ENCODE measurements around the gene COL20A1.
"Not testable (repeated sequence)": the region's sequence is repeated elsewhere in the genome, so short reads cannot be mapped to it uniquely, and the experiment has no call there.

COL20A1 gene

DNA sequence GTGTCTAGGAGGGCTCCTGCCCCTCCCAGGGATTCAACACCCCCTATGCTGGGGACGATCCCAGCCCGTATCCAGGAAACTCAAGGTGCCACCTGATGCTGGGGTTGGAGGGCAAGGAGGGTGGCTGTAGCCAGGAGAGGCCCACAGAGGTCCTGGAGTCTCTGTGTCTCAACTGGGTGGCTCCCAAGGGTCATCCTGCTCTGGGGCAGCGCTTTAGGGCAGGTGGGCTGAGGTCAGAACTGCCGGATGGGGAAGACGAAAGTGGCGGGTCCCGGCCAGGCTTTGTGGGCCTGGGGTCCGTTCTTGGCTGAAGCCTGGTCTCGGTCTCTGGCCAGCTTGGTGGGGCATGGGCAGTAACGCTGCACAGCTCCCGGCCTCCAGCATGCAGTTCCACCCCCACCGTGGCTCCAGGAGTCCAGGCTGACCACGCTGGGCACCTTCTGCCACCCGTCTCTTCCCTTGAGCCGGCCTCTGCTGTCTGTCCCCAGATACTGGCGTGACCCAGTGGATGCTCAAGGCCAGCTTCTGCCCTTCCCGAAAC, 2.8 kb upstream of the COL20A1 start:
- DNase-seq (ENCODE audit: low read depth in 3 of 3, low spot score in 1 of 3): no peak

DNA sequence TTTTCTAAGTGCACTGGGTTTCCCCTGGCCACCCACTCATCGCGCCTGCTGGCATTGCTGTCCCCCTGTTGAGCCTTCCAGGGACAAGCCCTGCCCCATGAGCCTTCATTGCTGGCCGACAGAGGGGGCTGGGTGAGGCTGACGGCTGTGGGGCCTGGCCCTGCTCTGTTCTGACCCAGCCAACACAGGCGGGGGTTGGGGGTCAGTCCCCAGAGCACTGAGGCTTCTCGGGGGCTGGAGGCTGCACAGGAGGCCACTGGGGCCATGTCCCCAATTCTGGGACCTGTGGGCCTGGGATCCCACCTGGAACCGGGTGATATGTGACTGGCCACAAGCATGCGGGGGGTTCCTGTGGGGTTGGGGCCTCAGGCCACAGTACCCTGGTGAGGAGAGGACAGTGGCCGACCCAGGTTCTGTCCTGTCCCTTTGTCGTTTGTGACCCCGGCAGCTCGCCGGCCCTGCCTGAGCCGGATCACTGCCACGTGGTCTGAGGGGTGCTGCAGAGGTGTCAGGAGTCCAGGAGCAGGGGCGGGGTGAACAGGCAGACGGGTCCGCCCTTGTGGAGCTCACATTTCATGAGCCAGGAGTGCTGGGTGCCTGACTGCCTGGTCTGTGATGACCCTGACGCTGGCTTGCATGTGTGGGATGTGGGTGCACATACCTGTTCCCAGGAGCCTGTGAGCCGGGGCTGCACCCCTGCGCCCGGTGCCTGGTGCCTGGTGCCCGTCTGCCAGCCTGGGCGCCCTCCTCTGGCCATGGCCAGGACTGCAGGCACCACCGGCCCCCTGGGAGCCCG, 2.1 kb upstream of the COL20A1 start:
- DNase-seq (ENCODE audit: low read depth in 3 of 3, low spot score in 1 of 3): peak in 2 of 3 donors; percentile 34 to 65

DNA sequence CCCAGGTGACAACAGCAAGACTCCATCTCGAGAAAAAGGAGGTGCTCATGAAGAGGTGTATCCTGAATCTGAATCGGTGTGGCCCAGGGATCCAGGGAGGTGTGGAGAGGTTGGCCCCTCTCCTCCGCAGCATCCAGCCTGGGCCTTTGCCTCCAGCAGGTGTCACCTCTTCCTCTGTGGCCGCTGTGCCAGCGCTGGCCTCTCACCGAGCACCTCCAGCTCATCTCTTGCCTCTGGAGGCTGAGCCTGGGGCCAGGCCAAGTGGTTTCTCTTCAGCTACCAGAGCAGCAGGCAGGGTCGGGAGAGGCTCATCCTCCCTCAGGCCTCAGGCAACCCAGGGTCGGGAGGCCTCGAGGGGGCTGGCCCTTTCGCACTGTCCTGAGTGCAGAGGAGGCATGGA, 1.2 kb upstream of the COL20A1 start:
- DNase-seq (ENCODE audit: low read depth in 3 of 3, low spot score in 1 of 3): no peak

DNA sequence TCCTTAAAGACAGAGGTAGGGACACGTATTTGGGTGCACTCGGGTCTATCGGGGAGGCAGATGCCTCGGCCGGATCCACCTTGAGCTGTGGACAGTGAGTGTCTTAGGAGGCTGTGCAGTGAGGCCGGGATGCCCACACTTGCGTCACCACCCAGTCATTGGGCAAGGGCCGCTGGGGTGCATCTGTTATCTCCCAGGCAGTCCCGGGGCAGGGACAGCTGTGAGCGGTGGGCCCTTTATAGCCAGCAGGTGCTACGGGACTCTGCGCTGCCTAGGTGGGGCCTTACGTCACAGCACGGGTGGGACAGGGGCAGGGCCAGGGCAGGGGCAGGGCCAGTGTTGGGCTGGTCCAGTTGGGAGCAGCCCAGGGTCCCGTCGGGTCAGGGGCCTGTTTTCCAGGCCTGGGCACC, 689 bp upstream of the COL20A1 start:
- DNase-seq (ENCODE audit: low read depth in 3 of 3, low spot score in 1 of 3): no peak

DNA sequence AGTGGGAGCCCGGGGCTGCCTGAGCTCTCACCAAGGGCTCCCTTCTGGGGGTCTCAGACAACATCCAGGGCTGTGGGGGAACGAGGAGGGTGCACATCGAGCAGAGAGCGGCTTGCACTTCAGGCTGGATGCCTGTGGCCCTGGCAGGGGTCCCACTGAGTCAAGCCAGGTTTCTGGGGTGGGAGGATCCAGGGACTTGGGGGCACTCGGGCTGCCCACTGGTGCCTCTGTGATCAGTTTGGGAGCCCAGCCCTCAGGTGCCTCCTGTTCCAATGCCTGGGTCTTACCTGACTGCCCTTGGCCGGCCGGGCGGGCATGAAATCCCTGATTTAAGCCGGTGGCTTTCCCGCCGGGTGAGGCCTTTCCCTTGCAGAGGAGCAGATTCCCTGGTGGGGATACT, 470 bp downstream of the COL20A1 start:
- DNase-seq (ENCODE audit: low read depth in 3 of 3, low spot score in 1 of 3): no peak

DNA sequence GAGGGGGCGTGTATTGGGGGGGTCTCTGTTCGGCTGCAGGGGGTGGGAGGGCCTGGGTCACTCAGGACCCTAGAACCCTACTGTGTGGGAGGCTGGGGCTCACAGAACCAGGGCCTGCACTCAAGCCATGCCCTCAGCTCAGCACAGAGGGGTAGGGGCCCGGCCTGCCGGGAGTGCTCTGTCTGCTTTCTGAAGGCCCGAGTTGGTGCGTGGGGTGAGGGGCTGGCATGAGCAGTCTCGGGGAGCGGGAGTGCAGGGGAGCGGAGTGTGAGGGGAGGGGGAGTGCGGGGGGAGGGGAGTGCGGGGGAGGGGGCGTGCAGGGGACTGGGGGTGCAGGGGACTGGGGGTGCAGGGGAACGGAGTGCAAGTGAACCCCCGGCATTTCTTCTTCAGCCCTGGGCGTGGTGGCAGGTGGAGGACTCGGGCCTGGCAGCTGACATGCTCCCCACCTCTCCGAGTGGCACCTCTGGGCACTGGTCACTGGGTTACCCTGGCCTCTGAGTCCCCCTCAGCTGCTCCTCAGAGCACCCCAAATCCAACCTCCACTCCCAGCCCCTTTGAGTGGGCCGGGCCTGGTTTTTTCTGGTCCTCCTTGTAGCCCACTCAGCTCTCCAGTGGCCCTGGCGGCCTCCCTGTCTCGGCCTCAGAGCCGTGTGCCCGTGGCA, 1.0 kb downstream of the COL20A1 start:
- DNase-seq (ENCODE audit: low read depth in 3 of 3, low spot score in 1 of 3): no peak

DNA sequence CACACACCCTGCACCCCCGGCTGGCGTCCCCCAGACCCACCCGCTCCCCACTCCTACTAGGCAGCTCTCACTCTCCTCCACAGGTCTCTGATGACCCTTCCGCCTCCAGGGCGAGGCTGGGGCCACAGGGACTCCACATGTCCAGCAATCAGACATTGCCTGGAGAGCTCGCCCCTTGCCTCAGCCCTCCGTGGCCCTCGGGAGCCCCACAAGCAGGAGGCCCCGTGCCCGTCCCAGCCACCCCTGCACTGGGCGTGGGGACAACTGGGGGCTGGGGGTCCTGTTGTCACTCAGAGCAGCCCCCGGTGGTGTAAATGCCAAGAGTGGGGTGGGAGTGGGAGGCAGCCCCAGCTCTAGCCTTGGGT, 1.5 kb downstream of the COL20A1 start:
- no peak for DNase-seq (ENCODE audit: low read depth in 3 of 3, low spot score in 1 of 3)

DNA sequence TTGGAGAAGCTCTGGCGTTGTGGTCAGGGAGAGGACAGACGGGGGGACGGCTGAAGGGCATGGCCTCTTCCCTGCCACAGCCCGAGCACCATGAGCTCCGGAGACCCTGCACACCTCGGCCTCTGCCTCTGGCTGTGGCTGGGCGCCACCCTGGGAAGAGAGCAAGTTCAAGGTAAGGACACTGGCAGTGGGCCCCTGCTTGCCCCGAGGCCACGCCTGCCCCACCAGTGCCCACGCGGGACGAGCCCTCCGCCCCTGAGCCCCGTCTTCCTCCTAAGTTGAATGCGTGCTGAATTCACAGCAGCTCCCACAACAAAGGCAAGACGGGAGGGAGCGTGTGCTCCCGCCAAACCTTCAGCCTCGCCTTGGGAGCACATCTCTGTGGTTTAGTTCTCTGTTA, 2.0 kb downstream of the COL20A1 start:
- no peak for DNase-seq (ENCODE audit: low read depth in 3 of 3, low spot score in 1 of 3)

DNA sequence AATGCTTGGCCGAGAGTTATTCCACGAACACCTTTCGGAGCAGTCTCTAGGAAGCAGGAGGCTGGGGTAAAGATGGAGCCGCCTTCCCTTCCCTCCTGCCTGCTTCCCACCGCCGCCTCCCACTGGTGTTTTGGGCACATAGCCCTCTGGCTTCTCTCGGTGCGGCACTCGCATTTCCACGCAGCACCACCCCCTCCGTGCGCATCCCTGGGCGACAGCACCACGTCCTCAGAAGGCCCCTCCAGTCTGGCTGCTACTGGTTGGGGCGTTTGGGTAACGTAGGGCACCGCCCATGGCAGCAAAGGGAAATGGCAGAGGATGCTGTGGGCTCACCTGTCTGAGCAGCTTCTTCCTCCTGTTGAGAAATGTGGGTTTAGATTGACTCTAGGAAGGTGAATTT, 2.4 kb downstream of the COL20A1 start:
- no peak for DNase-seq (ENCODE audit: low read depth in 3 of 3, low spot score in 1 of 3)

DNA sequence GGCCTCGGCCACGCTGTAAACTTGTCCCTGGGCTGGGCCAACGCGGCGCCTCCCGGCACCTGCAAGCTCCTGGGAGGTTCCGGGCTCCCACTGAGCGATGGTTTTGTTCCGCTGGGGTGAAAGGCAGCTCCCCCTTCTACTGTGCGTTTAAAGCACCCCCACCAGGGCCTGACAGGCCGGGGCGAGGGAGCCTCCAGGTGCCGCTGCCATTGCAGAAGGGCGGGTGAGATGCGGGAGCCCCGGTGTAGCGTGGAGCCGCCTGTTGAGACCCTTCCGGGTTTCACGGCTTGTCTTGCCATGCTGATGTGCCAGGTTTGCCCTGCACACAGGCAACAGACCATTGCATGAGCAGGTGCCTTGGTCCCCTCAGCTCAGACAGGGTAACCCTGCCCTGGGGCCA, 2.9 kb downstream of the COL20A1 start:
- DNase-seq (ENCODE audit: low read depth in 3 of 3, low spot score in 1 of 3): no peak

DNA sequence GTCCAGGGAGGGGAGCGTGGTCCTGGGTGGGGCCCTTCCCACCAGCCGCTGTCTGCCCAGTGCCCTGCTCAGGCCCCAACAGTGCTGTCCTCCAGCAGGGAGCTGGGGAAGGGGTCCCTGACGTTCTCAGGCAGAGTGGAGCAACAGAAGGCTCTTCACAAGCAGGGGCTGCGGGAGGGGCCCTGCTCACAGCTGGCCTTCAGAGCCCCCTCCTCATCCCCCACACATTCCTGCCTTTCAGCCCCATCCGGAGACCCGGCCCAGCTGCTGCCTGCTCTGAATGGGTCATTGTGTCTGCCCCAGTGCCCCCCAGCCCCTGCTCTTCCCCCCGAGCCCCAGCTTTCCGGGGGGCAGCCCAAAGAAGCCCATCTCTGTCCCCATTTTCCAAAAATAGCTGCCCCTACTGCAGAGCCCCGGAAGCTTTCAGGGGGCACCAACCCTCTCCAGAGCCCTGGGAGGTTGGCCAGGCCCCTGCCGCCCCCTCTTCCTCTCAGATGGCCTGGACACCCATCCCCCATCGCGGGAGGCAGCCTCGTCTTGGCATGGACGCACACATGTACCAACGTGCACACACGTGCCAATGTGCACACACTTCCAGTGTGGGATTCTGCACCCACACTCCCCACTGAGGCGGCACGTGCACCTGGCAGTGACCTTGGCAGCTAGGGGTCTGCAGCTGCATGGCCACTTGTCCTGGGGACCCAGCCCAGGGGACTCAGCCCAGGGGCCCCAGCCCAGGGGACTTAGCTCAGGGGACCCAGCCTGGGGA, 3.7 kb downstream of the COL20A1 start:
- no peak for DNase-seq (ENCODE audit: low read depth in 3 of 3, low spot score in 1 of 3)

DNA sequence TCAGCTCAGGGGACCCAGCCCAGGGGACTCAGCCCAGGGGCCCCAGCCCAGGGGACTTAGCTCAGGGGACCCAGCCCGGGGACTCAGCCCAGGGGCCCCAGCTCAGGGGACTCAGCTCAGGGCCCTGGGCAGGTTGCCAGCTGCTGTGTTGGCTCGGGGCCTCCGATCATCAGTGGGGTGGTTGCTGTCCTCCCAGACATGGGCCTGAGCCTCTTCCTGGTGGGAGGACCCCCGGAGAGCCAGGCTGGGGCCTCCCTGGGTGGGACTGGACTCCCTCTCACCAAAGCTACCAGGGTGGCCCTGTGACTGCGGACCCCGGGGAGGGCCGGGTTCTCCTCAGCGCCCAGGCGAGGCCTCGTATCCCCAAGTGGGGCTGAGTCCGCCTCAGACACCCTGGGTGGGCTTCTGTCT, 4.4 kb downstream of the COL20A1 start:
- DNase-seq (ENCODE audit: low read depth in 3 of 3, low spot score in 1 of 3): no peak

DNA sequence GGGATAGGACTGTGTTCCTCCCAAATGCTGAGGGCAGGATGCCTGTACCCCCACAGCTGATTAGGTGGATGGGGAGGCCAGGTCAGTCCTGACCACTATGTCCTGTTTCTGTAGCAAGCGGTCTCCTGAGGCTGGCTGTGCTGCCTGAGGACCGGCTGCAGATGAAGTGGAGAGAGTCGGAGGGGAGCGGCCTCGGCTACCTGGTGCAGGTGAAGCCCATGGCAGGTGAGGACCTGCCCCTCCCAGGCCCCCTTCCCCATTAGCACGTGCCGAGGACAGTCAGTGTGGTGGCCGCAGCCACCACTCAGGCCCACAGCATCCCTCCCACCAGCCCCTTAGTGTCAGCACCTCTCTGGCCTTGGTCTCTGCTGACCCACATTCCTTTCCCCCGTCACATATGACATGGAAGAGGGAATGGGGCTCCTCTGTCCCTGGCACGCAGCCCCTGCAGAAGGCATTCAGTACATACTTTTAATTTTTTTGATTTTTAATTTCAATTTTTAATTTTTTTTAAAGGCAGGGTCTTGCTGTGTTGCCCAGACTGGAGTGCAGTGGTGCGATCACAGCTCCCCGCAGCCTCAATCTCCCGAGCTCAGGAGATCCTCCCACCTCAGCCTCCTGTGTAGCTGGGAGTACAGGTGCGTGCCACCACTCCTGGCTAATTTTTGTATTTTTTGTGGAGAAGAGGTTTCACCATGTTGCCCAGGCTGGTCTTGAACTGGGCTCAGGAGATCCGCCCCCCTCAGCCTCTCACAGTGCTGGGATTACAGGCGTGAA, 5.0 kb downstream of the COL20A1 start:
- DNase-seq (ENCODE audit: low read depth in 3 of 3, low spot score in 1 of 3): no peak

DNA sequence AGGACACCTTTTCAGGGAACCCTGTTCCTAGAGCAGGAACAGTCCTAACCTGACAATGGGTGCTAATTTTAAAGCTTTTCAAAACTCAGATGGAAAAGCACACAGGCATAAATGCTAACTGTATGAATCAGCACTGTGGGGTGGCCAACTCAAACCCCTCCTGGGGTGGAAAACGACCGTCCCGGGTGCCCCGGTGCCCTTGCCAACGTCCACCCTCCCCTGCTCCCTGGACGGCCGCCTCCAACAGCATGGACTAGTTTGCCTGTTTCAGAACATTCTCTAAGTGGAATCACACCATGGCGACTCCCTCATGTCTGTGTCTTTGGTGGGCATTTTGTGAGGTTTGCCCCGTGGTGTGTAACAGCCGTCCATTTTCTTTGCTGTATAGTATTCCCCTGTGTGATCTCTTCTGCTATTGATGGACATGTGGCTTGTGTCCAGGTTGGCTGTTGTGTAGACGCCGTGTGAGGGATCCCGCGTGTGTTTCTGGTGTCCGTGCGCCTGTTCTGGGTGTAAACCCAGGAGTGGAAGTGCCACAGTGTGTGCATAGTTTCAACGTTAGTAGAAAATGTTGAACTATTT, 5.8 kb downstream of the COL20A1 start:
- no peak for DNase-seq (ENCODE audit: low read depth in 3 of 3, low spot score in 1 of 3)

DNA sequence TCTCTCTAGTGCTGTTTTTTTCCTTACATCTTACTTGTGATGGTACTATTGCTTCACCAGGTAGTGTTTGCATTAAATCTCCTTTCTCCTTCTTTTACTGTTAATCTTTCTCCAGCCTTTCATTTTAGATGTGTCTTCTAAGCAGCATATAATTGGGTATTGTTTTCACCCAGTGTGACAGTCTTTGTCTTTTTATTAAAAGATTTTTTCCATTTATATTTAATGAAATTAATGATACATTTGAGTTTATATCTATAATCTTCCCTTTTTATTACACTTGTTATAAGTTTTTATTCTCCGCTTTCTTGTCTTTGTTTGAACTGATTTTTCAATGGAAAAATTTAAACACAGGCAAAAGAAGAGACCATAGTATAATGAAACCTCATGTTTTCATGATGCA, 8.7 kb downstream of the COL20A1 start:
- no peak for DNase-seq (ENCODE audit: low read depth in 3 of 3, low spot score in 1 of 3)

DNA sequence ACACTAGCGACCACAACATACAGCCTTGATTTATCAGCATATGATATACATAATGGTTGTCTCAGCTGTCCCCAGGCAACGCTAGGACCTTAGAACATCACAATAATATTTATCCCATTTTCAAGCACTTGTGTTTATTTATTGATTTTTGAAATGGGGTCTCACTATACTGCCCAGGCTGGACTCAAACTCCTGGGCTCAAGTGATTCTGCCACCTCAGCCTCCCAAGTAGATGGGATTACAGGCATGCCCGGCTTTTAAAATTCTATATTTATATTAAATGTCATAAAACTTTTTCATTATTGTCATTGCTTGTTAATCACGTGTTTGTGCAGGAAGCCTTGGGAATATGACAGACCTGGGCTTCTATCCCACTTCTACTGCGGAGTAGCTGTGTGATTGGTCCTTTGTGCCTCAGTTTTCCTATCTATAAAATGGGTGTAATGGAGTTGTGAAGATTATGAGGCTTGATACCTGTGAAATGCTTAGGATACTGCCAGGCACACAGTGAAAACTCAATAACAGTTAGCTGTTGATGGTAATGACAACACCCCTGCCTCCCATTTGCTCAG, 10.2 kb downstream of the COL20A1 start:
- no peak for DNase-seq (ENCODE audit: low read depth in 3 of 3, low spot score in 1 of 3)

DNA sequence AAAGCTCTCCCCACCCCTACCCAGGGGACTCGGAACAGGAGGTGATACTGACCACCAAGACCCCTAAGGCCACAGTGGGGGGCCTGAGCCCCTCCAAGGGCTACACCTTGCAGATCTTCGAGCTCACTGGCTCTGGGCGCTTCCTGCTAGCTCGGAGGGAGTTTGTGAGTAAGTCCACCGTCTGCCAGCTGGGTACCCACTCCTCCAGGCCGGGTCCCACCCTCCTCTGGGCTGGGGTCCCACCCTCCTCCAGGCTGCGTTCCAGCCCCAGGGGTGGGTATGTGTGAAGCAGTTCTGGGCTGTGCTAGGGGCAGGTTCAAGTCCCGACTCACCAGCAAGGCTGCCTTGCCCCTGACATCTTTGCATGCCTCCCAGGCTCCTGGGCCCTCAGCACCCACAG, 12.4 kb downstream of the COL20A1 start:
- DNase-seq (ENCODE audit: low read depth in 3 of 3, low spot score in 1 of 3): no peak

DNA sequence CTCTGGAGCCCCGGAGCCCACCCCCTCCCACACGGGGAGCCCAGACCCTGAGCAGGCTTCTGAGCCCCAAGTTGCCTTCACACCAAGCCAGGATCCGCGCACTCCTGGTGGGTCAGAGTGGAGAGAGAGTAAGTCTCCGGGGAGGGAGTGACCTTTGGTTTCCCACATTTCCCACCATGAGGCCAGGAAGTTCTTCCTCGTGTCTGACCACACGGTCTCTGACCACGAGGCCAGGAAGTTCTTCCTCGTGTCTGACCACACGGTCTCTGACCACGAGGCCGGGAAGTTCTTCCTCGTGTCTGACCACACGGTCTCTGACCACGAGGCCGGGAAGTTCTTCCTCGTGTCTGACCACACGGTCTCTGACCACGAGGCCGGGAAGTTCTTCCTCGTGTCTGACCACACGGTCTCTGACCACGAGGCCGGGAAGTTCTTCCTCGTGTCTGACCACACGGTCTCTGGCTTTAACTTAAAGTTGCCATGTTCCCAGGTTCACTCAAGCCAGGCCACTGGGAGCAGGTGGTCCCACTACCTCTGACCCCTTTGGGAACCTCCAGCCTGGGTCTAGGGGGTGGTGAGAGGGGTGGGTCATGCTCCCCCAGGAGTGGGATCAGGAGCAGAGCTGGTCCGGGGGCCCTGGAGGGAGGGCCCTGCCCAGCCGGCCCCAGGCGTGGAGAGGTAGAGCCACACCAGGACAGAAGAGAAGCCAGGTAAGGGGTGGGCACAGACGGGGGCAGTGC, 13.1 kb downstream of the COL20A1 start:
- not testable (repeated sequence) for DNase-seq (ENCODE audit: low read depth in 3 of 3, low spot score in 1 of 3)

DNA sequence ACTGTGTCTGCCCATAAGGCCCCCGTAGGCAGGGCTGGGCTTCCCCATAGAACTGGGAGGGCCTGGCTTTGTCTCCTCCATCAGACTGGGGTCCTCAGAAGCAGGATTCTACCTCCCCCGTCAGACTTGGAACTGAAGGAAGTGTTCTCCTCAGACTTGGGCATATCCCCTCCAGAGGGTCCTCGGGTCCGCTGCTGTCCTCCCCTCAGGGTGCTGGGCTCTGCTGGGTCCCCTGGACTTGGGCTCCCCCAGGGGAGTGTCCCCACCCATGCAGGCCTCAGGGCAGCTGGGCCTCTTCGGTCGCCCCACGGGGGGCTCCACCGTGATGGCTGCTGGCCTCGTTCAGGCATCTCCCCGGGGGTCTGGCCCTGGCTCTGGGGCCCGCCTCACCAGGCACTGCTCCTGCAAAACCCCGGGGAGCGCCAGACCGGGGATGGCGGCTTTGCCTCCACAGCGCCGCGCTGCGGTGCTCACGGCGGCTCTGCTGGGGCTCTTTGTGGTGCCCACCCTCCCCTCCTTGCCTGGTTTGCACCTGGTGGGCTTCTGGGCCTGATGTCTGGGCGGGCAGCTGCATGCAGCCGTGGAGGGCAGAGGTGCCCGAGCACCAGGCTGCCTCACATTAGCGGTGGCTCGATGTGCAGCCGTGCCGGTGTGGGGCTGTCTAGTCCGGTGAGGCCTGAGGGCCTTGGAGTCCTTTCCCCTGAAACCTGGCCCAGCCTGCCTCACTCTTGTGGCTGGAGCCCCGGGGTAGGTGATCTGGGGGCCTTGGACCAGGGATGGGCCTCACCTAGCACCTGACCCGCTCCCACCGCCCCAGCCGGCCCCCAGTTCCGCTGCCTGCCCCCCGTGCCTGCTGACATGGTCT, 13.9 kb downstream of the COL20A1 start:
- no peak for DNase-seq (ENCODE audit: low read depth in 3 of 3, low spot score in 1 of 3)
